Measurements from ENCODE around the gene UGDH. TPM values are rescaled to one million over a fixed set of nuclear protein-coding genes. Genes with fewer than 3 reads are reported as not detected.
A peak's percentile ranks its signal among the peaks of the same experiment; 100 is the strongest.

UGDH gene
- total and polyA plus RNA-seq, 9 of the 15 experiments (the other 6 are each of a cell fraction or from before 2014, with no cell fraction given) = 5.5 to 21.7 (median 16.2) TPM

- TF ChIP-seq, protein P1, sequence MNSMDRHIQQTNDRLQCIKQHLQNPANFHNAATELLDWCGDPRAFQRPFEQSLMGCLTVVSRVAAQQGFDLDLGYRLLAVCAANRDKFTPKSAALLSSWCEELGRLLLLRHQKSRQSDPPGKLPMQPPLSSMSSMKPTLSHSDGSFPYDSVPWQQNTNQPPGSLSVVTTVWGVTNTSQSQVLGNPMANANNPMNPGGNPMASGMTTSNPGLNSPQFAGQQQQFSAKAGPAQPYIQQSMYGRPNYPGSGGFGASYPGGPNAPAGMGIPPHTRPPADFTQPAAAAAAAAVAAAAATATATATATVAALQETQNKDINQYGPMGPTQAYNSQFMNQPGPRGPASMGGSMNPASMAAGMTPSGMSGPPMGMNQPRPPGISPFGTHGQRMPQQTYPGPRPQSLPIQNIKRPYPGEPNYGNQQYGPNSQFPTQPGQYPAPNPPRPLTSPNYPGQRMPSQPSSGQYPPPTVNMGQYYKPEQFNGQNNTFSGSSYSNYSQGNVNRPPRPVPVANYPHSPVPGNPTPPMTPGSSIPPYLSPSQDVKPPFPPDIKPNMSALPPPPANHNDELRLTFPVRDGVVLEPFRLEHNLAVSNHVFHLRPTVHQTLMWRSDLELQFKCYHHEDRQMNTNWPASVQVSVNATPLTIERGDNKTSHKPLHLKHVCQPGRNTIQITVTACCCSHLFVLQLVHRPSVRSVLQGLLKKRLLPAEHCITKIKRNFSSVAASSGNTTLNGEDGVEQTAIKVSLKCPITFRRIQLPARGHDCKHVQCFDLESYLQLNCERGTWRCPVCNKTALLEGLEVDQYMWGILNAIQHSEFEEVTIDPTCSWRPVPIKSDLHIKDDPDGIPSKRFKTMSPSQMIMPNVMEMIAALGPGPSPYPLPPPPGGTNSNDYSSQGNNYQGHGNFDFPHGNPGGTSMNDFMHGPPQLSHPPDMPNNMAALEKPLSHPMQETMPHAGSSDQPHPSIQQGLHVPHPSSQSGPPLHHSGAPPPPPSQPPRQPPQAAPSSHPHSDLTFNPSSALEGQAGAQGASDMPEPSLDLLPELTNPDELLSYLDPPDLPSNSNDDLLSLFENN (IDR thresholded peaks at IDR 0.05; ENCODE audit: low read depth in 2 of 2, low read length in 2 of 2) = peak in 1 of 2 experiments; percentile 39; a peak in 1 of 4 replicates
- no peak for TF ChIP-seq EHMT2 (IDR thresholded peaks at IDR 0.05)
- TF ChIP-seq ZNF445 (CRISPR knock-in tag; IDR thresholded peaks at IDR 0.05; ENCODE audit: low read depth) = no peak
- TF ChIP-seq TSC22D4 (tag; IDR thresholded peaks at IDR 0.05) = no peak
- TF ChIP-seq ZNF143 (CRISPR knock-in tag; IDR thresholded peaks at IDR 0.05) = peak; percentile 31; the same call in 1 of the 2 replicates
- TF ChIP-seq HEY1 (CRISPR knock-in tag; IDR thresholded peaks at IDR 0.05; ENCODE audit: borderline replicate concordance) = no peak
- no peak for TF ChIP-seq ZNF140 (CRISPR knock-in tag; IDR thresholded peaks at IDR 0.05)
- peak; percentile 89 for TF ChIP-seq ZSCAN32 (CRISPR knock-in tag; IDR thresholded peaks at IDR 0.05)
- TF ChIP-seq FOXO4 (CRISPR knock-in tag; IDR thresholded peaks at IDR 0.05) = no peak
- TF ChIP-seq RBM22 (IDR thresholded peaks at IDR 0.05; ENCODE audit: low read depth, low read length, poor library complexity, severe bottlenecking) = no peak
- TF ChIP-seq ZNF79 (CRISPR knock-in tag; IDR thresholded peaks at IDR 0.05; ENCODE audit: low read depth) = no peak
- TF ChIP-seq KLF6 (CRISPR knock-in tag; IDR thresholded peaks at IDR 0.05; ENCODE audit: borderline replicate concordance) = no peak
- TF ChIP-seq STAT5B (CRISPR knock-in tag; IDR thresholded peaks at IDR 0.05) = no peak
- TF ChIP-seq ZNF639 (CRISPR knock-in tag; conservative IDR thresholded peaks at IDR 0.05 in 1 of 2, IDR thresholded peaks at IDR 0.05 in 1 of 2) = no peak
- TF ChIP-seq MAZ (CRISPR knock-in tag; conservative IDR thresholded peaks at IDR 0.05 in 1 of 2, IDR thresholded peaks at IDR 0.05 in 1 of 2) = peak; percentile 91 to 98
- peak; percentile 37 for TF ChIP-seq MEIS2 (IDR thresholded peaks at IDR 0.05; ENCODE audit: partially characterized antibody)
- TF ChIP-seq KAT8 (IDR thresholded peaks at IDR 0.05; ENCODE audit: low read depth) = no peak
- no peak for TF ChIP-seq ZNF778 (CRISPR knock-in tag; IDR thresholded peaks at IDR 0.05)
- peak; percentile 99 for TF ChIP-seq RBBP5 (IDR thresholded peaks at IDR 0.05; ENCODE audit: borderline replicate concordance, insufficient read depth, low read length, poor library complexity, severe bottlenecking)
These were observed 68.5 kb downstream of the UGDH start, which contains the start of the genes LIAS and RPL9 (continued) for GRCh38 chr4:39458505-39459300.
